GM12801 (cell line): ENCODE measurements around the gene MAP3K10.

Experiments used
- CTCF ChIP-seq: IDR thresholded peaks from one replicate; pipeline ENCODE4 v1.5.1; 2011; ENCODE audit warnings: control low read depth; ENCODE audit not compliant: insufficient read length; ENCODE audit errors: extremely low read depth

MAP3K10 gene

GRCh38 chr19:40217027-40217810 is 26.0 kb downstream of the MAP3K10 start:
- TF ChIP-seq CTCF: no peak

- no peak for TF ChIP-seq CTCF
These were observed 27.0 kb downstream of the MAP3K10 start, which contains the start of gene TTC9B for GRCh38 chr19:40217934-40218890. Gene TTC9B, minus strand, starts transcription at chr19:40218384. Its CDS starts 3 bp downstream, at chr19:40218381.

- no peak for TF ChIP-seq CTCF
These were observed 28.6 kb downstream of the MAP3K10 start for GRCh38 chr19:40219721-40220276.

- no peak for TF ChIP-seq CTCF
These were observed 29.4 kb downstream of the MAP3K10 start for GRCh38 chr19:40220674-40221073.

- no peak for TF ChIP-seq CTCF
These were observed 30.8 kb downstream of the MAP3K10 start for GRCh38 chr19:40221858-40222619.

- TF ChIP-seq CTCF: no peak
These were observed 32.1 kb downstream of the MAP3K10 start for GRCh38 chr19:40223135-40223822.
